Measurements from ENCODE around the gene TTC1.
A peak's percentile ranks its signal among the peaks of the same experiment; 100 is the strongest.

Gene TTC1

DNA sequence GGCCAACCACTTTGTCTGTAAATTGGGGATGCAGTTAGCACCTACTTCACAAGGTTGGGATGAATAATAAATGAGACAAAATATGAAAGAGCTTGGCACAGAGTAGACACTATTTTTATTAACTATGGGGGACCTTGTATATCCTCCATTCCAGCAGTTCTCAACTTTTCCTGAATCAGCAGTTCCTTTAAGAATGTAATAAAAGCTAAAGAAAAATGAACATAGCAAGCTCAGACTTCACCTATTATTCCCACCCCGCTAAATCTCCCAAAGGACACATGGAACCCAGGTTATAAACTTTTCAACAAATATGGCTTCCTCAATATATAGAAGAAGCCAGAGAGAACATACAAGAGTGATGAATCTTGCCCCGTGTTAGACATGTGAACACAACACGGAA lies 32.0 kb upstream of the TTC1 start:
- Histone ChIP-seq H3K4me1 (no peaks in the 10 kb centered on the region), H3K36me3 (no peaks in the 10 kb centered on the region), H3K4me3 (ENCODE audit: low read depth, low read length) (no peak overlapping the region), H3K9me3 (no peaks in the 10 kb centered on the region; the same call in 1 of the 2 replicates), H3K27me3 (peaks cover 78% of the 10 kb centered on the region)
- DNase-seq = no peak
- TF ChIP-seq, protein P1, sequence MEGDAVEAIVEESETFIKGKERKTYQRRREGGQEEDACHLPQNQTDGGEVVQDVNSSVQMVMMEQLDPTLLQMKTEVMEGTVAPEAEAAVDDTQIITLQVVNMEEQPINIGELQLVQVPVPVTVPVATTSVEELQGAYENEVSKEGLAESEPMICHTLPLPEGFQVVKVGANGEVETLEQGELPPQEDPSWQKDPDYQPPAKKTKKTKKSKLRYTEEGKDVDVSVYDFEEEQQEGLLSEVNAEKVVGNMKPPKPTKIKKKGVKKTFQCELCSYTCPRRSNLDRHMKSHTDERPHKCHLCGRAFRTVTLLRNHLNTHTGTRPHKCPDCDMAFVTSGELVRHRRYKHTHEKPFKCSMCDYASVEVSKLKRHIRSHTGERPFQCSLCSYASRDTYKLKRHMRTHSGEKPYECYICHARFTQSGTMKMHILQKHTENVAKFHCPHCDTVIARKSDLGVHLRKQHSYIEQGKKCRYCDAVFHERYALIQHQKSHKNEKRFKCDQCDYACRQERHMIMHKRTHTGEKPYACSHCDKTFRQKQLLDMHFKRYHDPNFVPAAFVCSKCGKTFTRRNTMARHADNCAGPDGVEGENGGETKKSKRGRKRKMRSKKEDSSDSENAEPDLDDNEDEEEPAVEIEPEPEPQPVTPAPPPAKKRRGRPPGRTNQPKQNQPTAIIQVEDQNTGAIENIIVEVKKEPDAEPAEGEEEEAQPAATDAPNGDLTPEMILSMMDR (IDR thresholded peaks at IDR 0.05; ENCODE audit: low read depth, low read length) = no peak

GRCh38 chr5:159978358-159978757 lies 30.6 kb upstream of the TTC1 start:
- no peaks in the 10 kb centered on the region; the same call in 1 of the 2 replicates for H3K9me3 ChIP-seq
- H3K27me3 ChIP-seq = peaks cover 80% of the 10 kb centered on the region
- TF ChIP-seq, protein P1 (IDR thresholded peaks at IDR 0.05; ENCODE audit: low read depth, low read length) = no peak
- no peaks in the 10 kb centered on the region for H3K4me1 ChIP-seq
- no peaks in the 10 kb centered on the region for H3K36me3 ChIP-seq
- no peak for DNase-seq
- H3K4me3 ChIP-seq (ENCODE audit: low read depth, low read length) = no peak overlapping the region

DNA sequence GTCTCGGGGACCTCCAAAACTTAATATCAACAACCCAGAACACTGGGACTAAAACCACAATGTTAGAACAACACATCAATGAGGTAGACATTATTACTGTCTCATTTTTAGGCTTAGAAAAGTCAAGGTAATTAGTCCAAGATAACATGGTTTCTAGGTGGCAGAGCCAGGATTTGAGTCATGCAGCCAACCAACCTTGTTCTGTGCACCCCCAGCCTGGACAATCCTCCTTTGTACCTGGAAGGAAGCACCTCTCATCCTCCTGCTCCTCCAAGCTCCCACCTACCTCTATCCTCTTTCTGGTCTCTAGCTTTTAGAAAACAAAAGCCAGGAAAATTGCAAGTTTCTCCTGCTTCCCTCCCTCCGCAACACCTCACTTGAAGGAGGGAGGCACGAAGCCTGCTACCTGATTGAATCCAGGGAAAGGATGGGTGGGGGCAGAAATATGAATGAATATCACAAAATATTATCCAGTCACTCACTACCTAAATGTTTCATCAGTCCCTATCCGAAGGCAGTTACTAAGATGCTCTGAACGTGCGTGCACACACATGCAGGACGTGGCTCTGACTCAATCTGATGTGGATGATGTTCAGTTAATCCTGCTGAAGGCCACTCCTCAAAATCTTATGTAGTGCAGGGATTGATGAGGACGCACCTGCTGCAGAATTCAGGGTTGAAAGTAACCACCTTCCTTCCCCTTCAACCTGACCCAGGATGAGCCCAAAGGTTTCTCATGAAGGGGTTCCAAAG lies 26.3 kb upstream of the TTC1 start:
- H3K9me3 ChIP-seq = no peaks in the 10 kb centered on the region; the same call in 1 of the 2 replicates
- no peak for DNase-seq
- TF ChIP-seq, protein P1 (IDR thresholded peaks at IDR 0.05; ENCODE audit: low read depth, low read length) = no peak
- no peaks in the 10 kb centered on the region for H3K4me1 ChIP-seq
- no peaks in the 10 kb centered on the region for H3K36me3 ChIP-seq
- H3K27me3 ChIP-seq = peaks cover 82% of the 10 kb centered on the region
- H3K4me3 ChIP-seq (ENCODE audit: low read depth, low read length) = no peak overlapping the region

DNA sequence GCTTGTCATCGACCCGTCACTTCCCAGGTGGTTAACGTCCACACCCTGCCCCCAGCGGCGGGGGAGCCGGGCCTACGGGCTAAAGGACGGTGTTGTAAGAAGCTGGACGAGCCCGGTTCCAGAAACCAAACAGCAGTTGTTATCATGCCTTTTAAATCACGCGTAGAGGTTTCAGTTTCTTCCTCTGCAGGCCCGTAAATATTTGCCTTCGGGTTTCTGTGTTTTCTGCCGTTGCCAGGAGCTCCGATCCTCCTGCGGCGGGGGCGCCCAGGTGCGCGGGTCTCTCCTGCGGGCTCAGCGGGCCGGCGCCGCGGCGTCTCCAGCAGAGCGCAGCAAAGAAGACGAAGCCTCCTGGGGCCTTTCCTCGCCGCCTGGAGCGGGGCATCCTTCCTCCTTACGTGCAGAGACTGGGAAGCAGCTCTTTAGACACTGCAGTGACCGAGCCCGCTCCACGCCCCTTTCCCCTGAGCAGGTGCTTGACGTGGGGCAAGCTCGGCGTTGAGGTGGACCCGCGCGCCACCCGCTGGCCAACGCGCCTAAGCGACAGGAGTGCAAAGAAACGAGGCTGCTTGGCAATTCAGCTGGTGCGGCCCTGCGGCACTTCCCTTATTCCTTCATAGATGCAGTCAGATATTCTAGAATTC lies 21.8 kb upstream of the TTC1 start:
- TF ChIP-seq, protein P1 (IDR thresholded peaks at IDR 0.05; ENCODE audit: low read depth, low read length) = peak; percentile 76
- H3K36me3 ChIP-seq = no peaks in the 10 kb centered on the region
- H3K4me1 ChIP-seq = no peaks in the 10 kb centered on the region
- H3K27me3 ChIP-seq = peaks cover 97% of the 10 kb centered on the region
- no peaks in the 10 kb centered on the region for H3K9me3 ChIP-seq
- peak overlapping the region; percentile 25; the same call in 1 of the 2 replicates for H3K4me3 ChIP-seq (ENCODE audit: low read depth, low read length)
- DNase-seq = peak; percentile 80

- DNase-seq = no peak
- TF ChIP-seq, protein P1 (IDR thresholded peaks at IDR 0.05; ENCODE audit: low read depth, low read length) = peak; percentile 4; the same call in 1 of the 2 replicates
- Histone ChIP-seq H3K4me1 (no peaks in the 10 kb centered on the region), H3K36me3 (no peaks in the 10 kb centered on the region), H3K27me3 (peaks cover 79% of the 10 kb centered on the region), H3K4me3 (ENCODE audit: low read depth, low read length) (no peak overlapping the region), H3K9me3 (no peaks in the 10 kb centered on the region)
These were observed 18.4 kb upstream of the TTC1 start for GRCh38 chr5:159990506-159990905.

DNA sequence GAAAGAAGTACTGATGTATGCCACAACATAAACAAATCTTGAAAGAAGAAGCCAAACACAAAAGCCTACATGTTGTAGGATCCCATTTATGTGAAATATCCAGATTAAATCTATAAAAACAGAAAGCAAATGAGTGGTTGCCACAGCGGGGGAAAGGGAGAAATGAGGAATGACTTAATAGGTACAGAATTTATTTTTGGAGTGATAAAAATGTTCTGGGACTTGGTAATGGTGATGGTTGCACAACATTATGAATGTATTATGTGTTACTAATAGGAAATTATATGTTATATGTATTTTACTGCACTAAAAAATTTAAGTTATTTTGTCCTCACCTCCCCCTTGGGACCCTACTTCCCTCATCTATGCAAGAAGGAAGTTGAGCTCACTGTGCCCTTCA lies 16.4 kb upstream of the TTC1 start:
- Histone ChIP-seq H3K27me3 (peaks cover 64% of the 10 kb centered on the region), H3K36me3 (no peaks in the 10 kb centered on the region), H3K9me3 (no peaks in the 10 kb centered on the region), H3K4me3 (ENCODE audit: low read depth, low read length) (no peak overlapping the region), H3K4me1 (no peaks in the 10 kb centered on the region)
- DNase-seq = no peak
- TF ChIP-seq, protein P1 (IDR thresholded peaks at IDR 0.05; ENCODE audit: low read depth, low read length) = no peak

Data from BE2C (cell line).